Chondrocyte (in vitro differentiated cells): ENCODE results near the gene TMEM52B. TPM values are rescaled to one million over a fixed set of nuclear protein-coding genes. Genes with fewer than 3 reads are reported as not detected.

Experiments
- DNase-seq: peaks from one replicate; pipeline ENCODE4 v3.0.0; 2021; ENCODE audit warnings: mixed read lengths, low spot score
- H3K27ac Mint-ChIP-seq: one replicate; pipeline ENCODE4 v1.8.0; 2021; ENCODE audit warnings: mild to moderate bottlenecking, moderate library complexity, mixed read lengths; ENCODE audit not compliant: unreplicated experiment
- H3K27me3 Mint-ChIP-seq: 2 replicates; pipeline ENCODE4 v1.8.0; 2021; ENCODE audit warnings: low read depth, mixed read lengths
- H3K36me3 Mint-ChIP-seq: 2 replicates; pipeline ENCODE4 v1.8.0; 2021; ENCODE audit warnings: low read depth, mixed read lengths
- H3K4me1 Mint-ChIP-seq: 2 replicates; pipeline ENCODE4 v1.8.0; 2021; ENCODE audit warnings: low read depth, mild to moderate bottlenecking, mixed read lengths
- H3K4me3 Mint-ChIP-seq: one replicate; pipeline ENCODE4 v1.8.0; 2021; ENCODE audit warnings: mild to moderate bottlenecking, moderate library complexity, mixed read lengths; ENCODE audit not compliant: unreplicated experiment
- H3K9me3 Mint-ChIP-seq: 2 replicates; pipeline ENCODE4 v1.8.0; 2021; ENCODE audit warnings: low read depth, mixed read lengths
- CTCF ChIP-seq: fragments of 200-600 bp; sonication (generic); IDR thresholded peaks from 2 replicates; pipeline ENCODE4 v1.5.0; 2021; ENCODE audit warnings: antibody characterized with exemption, mild to moderate bottlenecking, moderate library complexity
- total RNA-seq: library from RNA; stranded (reverse); gene quantifications from 3 replicates; pipeline ENCODE4 v1.2.1, GENCODE V29; 2021

The TMEM52B gene
- total RNA-seq, 1 donor from 2014 or later: not detected

DNA sequence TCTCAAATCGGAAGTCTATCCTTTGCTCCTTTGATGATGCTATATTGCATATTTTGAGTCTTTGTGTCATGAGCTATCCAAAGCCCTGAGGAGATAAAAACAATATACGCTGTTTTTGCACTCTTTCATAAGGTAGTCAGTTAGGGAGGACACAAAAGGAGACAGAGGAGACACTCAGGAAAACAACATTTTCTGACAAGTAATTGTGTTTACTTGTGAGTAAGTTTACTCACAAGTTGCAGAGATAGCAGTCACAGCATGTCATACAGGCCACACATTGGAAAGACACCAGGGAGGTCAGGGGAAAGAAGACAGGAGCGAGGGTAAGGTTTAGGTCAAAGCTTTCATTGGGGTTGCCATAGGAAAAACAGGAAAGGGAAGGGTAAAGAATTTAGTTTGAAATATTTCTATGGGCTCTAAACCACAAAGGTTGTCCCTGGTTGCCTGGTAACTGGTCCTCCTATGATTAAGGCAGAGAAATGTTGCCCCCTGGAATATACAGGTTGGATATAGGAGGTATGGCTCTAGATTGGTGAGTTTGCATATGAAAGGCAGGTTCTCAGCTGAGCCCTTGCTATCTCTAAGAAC is 26.5 kb downstream of the TMEM52B start:
- Mint-ChIP-seq H3K4me1 (peaks cover 8% of the 10 kb centered on the region), H3K36me3 (no peaks in the 10 kb centered on the region), H3K27me3 (no peaks in the 10 kb centered on the region), H3K9me3 (no peaks in the 10 kb centered on the region), H3K27ac (peak overlapping the region; percentile 87), H3K4me3 (no peak overlapping the region)
- no peak for DNase-seq
- no peak for TF ChIP-seq CTCF

GRCh38 chr12:10207136-10207535 is 28.3 kb downstream of the TMEM52B start:
- H3K27ac Mint-ChIP-seq: no peak overlapping the region
- peaks cover 12% of the 10 kb centered on the region for H3K4me1 Mint-ChIP-seq
- H3K36me3 Mint-ChIP-seq: no peaks in the 10 kb centered on the region
- no peak for TF ChIP-seq CTCF
- H3K9me3 Mint-ChIP-seq: no peaks in the 10 kb centered on the region
- H3K27me3 Mint-ChIP-seq: no peaks in the 10 kb centered on the region
- no peak for DNase-seq
- no peak overlapping the region for H3K4me3 Mint-ChIP-seq

- H3K27me3 Mint-ChIP-seq: no peaks in the 10 kb centered on the region
- H3K9me3 Mint-ChIP-seq: no peaks in the 10 kb centered on the region
- DNase-seq: no peak
- no peak overlapping the region for H3K4me3 Mint-ChIP-seq
- no peak for TF ChIP-seq CTCF
- H3K27ac Mint-ChIP-seq: no peak overlapping the region
- peaks cover 22% of the 10 kb centered on the region for H3K4me1 Mint-ChIP-seq
- no peaks in the 10 kb centered on the region for H3K36me3 Mint-ChIP-seq
These were observed 31.4 kb downstream of the TMEM52B start for GRCh38 chr12:10210225-10210624.

GRCh38 chr12:10211101-10211939 is 32.5 kb downstream of the TMEM52B start:
- Mint-ChIP-seq H3K4me3 (no peak overlapping the region), H3K4me1 (peaks cover 25% of the 10 kb centered on the region), H3K27me3 (no peaks in the 10 kb centered on the region), H3K36me3 (no peaks in the 10 kb centered on the region), H3K27ac (no peak overlapping the region), H3K9me3 (no peaks in the 10 kb centered on the region)
- no peak for DNase-seq
- no peak for TF ChIP-seq CTCF

- no peak for TF ChIP-seq CTCF
These were observed 33.3 kb downstream of the TMEM52B start for GRCh38 chr12:10211940-10212738.

More at GRCh38 chr12:10211940-10212738, 33.3 kb downstream of the TMEM52B start:
- Mint-ChIP-seq H3K27me3 (no peaks in the 10 kb centered on the region), H3K9me3 (no peaks in the 10 kb centered on the region), H3K4me3 (peak overlapping the region; percentile 97), H3K4me1 (peaks cover 25% of the 10 kb centered on the region), H3K36me3 (no peaks in the 10 kb centered on the region), H3K27ac (peak overlapping the region; percentile 96)
- DNase-seq: peak; percentile 96
